ENCODE measurements around the gene AKR1D1. TPM values are rescaled to one million over a fixed set of nuclear protein-coding genes. Genes with fewer than 3 reads are reported as not detected.

Gene AKR1D1
- total RNA-seq, 1 experiment from 2014 or later, result not detected

- Histone ChIP-seq H4K20me1 (ENCODE audit: insufficient read depth) (no peaks in the 10 kb centered on the region), H3K4me2 (no peak overlapping the region), H3K27ac (no peak overlapping the region), H3K79me2 (ENCODE audit: low read depth) (no peaks in the 10 kb centered on the region), H3F3A (ENCODE audit: insufficient read depth, low read depth) (no peaks in the 10 kb centered on the region), H2AFZ (no peak overlapping the region), H3K27me3 (ENCODE audit: insufficient read depth, low read depth) (no peaks in the 10 kb centered on the region), H3K9me2 (ENCODE audit: insufficient read depth) (no peaks in the 10 kb centered on the region), H3K36me3 (ENCODE audit: low read depth) (no peaks in the 10 kb centered on the region), H3K9me3 (ENCODE audit: insufficient read depth, low read depth) (no peaks in the 10 kb centered on the region), H3K4me1 (replicated peaks; ENCODE audit: insufficient read depth) (no peaks in the 10 kb centered on the region), H3K4me3 (no peak overlapping the region)
- intact Hi-C loops (cut with micrococcal nuclease; ENCODE audit: unreplicated experiment), result no loop called here
- BruUV-seq (replicated peaks), result no TSS peak
- no peak for DNase-seq
- ChIA-PET POLR2A (ENCODE audit: unreplicated experiment) (no interaction called here), CTCF (no interaction called here)
- TF ChIP-seq, protein P1, sequence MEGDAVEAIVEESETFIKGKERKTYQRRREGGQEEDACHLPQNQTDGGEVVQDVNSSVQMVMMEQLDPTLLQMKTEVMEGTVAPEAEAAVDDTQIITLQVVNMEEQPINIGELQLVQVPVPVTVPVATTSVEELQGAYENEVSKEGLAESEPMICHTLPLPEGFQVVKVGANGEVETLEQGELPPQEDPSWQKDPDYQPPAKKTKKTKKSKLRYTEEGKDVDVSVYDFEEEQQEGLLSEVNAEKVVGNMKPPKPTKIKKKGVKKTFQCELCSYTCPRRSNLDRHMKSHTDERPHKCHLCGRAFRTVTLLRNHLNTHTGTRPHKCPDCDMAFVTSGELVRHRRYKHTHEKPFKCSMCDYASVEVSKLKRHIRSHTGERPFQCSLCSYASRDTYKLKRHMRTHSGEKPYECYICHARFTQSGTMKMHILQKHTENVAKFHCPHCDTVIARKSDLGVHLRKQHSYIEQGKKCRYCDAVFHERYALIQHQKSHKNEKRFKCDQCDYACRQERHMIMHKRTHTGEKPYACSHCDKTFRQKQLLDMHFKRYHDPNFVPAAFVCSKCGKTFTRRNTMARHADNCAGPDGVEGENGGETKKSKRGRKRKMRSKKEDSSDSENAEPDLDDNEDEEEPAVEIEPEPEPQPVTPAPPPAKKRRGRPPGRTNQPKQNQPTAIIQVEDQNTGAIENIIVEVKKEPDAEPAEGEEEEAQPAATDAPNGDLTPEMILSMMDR (conservative IDR thresholded peaks at IDR 0.05), result no peak
- TF ChIP-seq EZH2 (IDR thresholded peaks at IDR 0.05; ENCODE audit: low read depth), result no peak
Measured at GRCh38 chr7:138154661-138155060, 78.4 kb downstream of the AKR1D1 start.

DNA sequence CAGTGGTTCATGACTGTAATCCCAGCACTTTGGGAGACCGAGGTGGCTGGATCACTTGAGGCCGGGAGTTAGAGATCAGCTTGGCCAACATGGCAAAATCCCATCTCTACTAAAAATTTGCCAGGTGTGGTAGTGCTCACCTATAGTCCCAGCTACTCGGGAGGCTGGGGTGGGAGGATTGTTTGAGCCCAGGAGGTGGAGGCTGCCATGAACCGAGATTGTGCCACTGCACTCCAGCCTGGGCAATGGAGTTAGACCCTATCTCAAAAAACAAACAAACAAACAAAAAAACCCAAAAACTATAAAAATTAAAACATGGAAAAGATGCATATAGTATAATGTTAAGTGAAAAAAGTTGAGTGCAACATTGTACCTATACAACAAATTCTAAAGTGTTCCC lies 81.4 kb downstream of the AKR1D1 start:
- Histone ChIP-seq H2AFZ (no peak overlapping the region), H3K36me3 (ENCODE audit: low read depth) (no peaks in the 10 kb centered on the region), H3F3A (ENCODE audit: insufficient read depth, low read depth) (peaks cover 9% of the 10 kb centered on the region; the same call in 1 of the 2 replicates), H3K27ac (no peak overlapping the region), H3K9me2 (ENCODE audit: insufficient read depth) (no peaks in the 10 kb centered on the region), H4K20me1 (ENCODE audit: insufficient read depth) (no peaks in the 10 kb centered on the region), H3K9me3 (ENCODE audit: insufficient read depth, low read depth) (no peaks in the 10 kb centered on the region), H3K4me1 (replicated peaks; ENCODE audit: insufficient read depth) (0 out of 2 replicates have a peak, but pooled peaks cover 9% of the 10 kb centered on the region), H3K4me3 (no peak overlapping the region), H3K79me2 (ENCODE audit: low read depth) (no peaks in the 10 kb centered on the region), H3K4me2 (no peak overlapping the region), H3K27me3 (ENCODE audit: insufficient read depth, low read depth) (no peaks in the 10 kb centered on the region)
- intact Hi-C loops (cut with micrococcal nuclease; ENCODE audit: unreplicated experiment), result no loop called here
- ChIA-PET POLR2A (ENCODE audit: unreplicated experiment) (no interaction called here), CTCF (no interaction called here)
- BruUV-seq (replicated peaks), result no TSS peak
- TF ChIP-seq EZH2 (IDR thresholded peaks at IDR 0.05; ENCODE audit: low read depth), result no peak
- TF ChIP-seq, protein P1 (conservative IDR thresholded peaks at IDR 0.05), result no peak
- no peak for DNase-seq

GRCh38 chr7:138158739-138159528 lies 82.7 kb downstream of the AKR1D1 start:
- Histone ChIP-seq H3K4me1 (replicated peaks; ENCODE audit: insufficient read depth) (0 out of 2 replicates have a peak, but pooled peaks cover 9% of the 10 kb centered on the region), H3K9me2 (ENCODE audit: insufficient read depth) (no peaks in the 10 kb centered on the region), H3K36me3 (ENCODE audit: low read depth) (no peaks in the 10 kb centered on the region), H2AFZ (no peak overlapping the region), H4K20me1 (ENCODE audit: insufficient read depth) (no peaks in the 10 kb centered on the region), H3K27me3 (ENCODE audit: insufficient read depth, low read depth) (no peaks in the 10 kb centered on the region), H3K4me2 (no peak overlapping the region), H3F3A (ENCODE audit: insufficient read depth, low read depth) (peaks cover 9% of the 10 kb centered on the region; the same call in 1 of the 2 replicates), H3K79me2 (ENCODE audit: low read depth) (no peaks in the 10 kb centered on the region), H3K27ac (no peak overlapping the region), H3K4me3 (no peak overlapping the region), H3K9me3 (ENCODE audit: insufficient read depth, low read depth) (no peaks in the 10 kb centered on the region)
- POLR2A ChIA-PET (ENCODE audit: unreplicated experiment), result no interaction called here
- CTCF ChIA-PET, result no interaction called here
- intact Hi-C loops (cut with micrococcal nuclease; ENCODE audit: unreplicated experiment), result no loop called here
- no TSS peak for BruUV-seq (replicated peaks)
- TF ChIP-seq, protein P1 (conservative IDR thresholded peaks at IDR 0.05), result no peak
- no peak for TF ChIP-seq EZH2 (IDR thresholded peaks at IDR 0.05; ENCODE audit: low read depth)
- no peak for DNase-seq

All from PC-9 (cell line).